GM18858 (cell line): ENCODE results near the gene NPRL2.

Experiments
- ATAC-seq: cut with Tn5 transposase; IDR thresholded peaks from one replicate; pipeline ENCODE4 v1.9.1; 2021; ENCODE audit not compliant: unreplicated experiment

The NPRL2 gene

DNA sequence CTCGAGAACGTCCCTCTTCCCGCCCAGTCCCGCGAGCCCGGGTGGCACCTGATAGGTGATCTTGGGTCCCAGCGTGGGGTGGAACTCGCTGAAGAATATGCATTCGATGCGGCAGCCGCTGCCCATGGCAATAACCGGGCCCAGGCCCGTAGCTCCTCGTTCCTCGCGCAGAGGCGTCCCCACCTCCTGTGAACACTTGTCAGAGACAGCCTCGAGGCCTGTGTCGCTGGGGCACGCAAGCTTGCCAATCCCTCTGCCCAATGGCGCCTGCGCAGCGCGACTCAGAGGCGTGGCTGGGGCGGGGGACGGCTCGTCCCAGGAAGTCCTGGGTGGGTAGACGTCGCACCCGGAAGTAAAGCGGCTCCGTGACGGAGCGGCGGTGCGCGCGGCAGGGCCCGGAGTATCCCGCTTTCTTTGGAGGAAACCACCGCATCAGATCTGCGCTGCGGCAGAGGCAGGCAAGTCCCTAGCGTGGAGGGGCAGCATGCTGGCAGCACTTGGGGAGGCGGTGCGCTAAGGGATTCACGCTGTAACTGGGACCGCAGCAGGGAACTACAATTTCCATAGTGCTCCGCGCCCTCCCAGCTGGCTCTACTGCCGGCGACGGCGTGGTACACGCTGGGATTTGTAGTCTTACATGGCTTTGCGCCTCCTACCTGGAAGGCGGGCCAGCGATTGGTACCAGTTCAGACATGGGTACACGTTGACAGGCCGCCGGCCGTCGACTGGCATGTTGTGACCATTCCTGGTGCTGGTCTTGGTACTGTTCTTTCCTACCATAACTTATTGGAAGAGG, at the start of gene NPRL2, which contains the start of gene CYB561D2:
Gene NPRL2, minus strand, starts transcription at position 249 of the 796 bp plus-strand sequence. Its CDS starts 123 bp downstream, at position 126.
Gene CYB561D2, plus strand, starts transcription at position 336 of the 796 bp plus-strand sequence. CDS start 572 bp downstream, outside the sequence.
- ATAC-seq = peak; percentile 69

DNA sequence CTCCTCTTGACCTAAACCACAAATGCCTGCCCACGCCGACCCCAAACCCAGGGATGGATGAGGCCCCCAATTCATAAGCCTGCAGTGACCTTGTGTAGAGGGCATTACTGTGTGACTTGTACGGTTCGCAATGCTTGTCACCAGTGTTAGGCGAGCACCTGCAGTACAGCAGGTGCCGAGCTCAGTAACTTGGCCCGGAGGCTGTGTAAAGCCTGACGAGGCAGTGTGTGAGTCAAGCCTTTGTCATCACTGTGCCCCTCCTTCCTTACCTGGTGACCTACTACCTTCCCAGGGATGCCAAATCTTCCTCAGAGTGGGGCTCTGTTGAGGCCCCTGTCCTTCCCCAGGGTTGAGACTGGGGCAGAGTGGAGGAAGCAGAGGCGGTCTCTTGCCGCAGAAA, 45.9 kb upstream of the NPRL2 start:
- no peak for ATAC-seq

DNA sequence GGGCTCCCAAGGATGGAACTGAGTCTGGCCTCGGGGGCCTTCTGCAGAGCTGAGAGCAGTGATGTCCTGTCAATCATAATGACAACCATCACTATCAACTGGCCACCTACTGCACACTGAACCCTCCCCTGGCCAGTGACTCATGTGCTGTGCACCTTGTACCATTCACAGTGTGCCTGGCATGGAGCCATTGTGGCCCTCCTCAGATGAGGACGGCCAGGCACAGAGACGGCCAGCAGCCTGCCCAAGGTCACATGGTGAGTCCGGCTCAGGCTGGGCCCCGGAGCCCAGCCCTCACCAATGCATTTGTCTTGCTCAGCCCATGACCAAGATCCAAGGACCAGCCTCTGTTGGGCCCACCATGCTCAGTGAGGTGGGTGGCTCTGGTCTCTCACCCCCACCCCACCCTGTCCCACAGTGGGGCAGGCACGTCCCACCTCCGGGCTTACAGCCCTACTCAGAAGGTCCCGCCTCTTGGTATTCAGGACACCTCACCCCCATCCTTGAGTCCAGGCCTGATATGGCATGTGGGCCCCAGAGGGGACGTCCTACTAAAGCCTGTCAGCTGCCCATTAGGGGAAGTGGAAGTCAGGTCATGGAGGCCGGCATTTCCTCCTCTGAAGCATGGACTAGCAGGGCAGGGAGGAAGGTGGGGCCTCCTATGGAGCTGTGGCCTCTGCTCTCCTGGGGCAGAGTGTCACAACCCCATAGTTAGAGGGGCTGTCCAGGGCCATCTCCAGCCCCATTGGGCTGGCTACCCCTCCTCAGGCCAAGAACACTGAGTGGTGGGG, 44.7 kb upstream of the NPRL2 start:
- no peak for ATAC-seq

DNA sequence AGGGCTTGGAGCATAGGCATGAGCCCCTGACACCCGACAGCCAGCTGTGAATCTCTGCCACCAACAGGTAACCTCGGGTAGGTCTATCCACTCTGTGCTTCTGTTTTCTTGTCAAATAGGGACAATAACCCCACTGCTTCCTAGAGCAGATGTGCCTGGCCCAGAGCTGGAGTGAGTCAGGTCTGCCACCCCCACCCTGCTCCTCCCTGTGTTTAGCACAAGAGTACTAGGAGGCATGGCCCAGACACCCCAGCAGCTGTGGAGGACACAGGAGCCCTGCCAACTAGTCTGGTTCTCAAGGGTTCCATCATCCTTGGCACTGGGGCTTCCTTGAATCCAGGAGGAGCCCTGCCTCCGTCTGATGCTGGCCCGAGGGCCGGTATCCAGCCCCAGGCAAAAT, 42.5 kb upstream of the NPRL2 start:
- ATAC-seq = no peak

DNA sequence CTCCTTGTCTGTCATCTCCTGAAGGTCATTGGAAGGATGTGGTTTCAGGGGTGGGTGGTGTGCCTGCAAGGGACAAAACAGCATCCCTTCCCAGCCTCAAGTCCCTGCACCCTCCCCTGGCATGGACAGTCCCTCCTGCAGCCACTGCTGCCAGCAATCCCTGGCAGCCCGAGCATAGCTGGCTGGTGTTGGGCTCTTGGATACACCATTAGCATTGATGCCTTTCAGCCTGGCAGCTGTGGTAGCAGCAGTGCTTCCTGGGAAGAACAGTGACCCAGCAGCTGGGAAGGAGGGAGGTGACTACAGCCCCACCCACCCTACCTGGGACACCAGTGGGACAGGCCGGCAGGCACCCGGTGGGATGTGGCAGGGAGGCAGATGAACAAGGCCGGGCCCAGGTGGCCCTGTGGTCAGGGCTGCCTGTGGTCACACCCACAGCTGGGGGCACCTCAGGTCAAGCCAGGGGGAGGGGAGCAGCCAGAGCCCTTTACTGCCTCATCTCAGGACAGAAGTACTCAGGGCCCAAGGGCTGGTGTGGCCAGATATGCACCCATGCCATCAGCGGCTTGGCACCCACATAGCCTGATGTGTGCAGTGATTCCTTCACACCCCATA, 41.6 kb upstream of the NPRL2 start:
- ATAC-seq = no peak

DNA sequence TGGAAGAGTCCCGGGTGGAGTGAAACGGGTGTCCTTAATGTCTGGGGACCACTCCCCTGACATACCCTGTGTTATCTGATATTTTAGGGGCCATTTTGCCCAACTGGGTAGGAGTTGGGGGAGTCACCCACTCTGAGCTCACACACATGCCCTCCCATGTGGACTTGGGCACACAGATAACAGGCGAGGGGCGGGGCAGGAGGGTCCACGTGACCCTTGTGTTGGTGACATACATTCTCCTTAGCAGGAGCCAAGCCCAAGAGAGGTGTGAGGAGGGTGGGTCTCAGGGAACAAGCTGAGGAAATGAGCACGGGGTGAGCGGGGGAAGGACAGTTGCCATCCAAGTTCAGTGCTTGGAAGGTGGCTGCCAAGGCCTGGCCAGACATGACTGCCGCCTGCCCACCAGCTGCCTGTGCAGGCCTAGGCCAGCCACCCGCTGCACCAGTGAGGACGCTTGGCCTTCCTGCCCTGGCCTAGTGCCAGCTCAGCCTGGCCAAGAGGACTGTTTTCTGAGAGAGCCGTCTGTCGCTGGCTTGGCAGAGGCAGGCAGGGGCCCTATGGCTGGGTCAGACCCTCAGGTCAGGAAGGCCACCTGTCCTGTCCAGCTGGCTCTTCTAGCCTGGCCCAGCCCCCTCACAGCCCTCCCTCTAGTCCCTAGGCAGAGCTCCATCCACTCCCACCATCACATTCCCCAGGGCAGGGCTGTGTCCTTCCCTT, 40.1 kb upstream of the NPRL2 start:
- no peak for ATAC-seq

DNA sequence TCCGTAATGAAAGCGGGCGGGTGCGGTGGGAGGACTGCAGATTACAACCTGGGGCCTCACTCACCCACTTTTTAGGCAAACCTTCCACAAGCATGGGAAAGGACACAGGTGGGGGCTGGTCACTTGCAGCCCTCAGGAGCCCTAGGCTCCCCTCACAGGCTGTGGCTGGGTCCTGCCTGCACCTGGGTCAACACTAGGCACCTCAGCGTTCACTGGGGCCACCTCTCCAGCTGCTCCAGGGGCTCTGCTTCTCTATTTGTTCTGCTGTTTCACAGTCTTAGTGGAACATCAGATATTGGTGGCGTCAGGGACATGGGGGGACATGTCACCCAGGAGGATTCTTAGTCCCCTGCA, 38.8 kb upstream of the NPRL2 start:
- no peak for ATAC-seq

DNA sequence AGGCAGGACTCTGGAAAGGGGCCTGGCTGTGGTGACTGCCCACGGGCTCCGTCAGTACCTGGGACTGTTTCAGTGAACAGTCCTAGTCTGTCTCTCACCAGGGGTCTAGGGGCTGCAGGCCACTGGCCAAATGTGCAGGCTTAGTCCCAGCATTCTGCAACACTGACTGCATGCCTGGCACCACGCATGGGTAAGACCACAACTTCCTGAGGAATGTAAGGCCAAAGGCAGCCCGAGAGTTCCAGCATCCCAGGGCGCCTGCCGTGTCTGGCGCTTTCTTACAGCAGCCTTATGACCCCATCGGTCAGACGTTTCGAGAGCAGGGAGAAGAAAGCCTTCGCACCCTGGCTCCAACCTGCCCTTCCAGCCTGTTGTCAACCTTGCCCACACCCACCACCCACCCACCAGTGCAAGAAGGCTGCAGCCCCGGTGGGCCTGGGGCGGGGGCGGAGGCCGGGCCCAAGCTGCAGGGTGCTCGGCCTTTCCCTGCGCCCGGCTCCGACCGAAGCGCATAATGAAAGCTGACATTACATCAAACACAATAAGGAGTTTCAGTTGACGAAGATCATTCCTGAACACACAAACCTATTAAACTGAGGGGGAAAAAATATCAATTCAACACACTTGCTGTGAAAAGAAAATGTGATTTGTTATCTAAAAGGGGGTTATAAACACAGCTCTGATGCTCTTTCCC, 38.3 kb upstream of the NPRL2 start:
- no peak for ATAC-seq

DNA sequence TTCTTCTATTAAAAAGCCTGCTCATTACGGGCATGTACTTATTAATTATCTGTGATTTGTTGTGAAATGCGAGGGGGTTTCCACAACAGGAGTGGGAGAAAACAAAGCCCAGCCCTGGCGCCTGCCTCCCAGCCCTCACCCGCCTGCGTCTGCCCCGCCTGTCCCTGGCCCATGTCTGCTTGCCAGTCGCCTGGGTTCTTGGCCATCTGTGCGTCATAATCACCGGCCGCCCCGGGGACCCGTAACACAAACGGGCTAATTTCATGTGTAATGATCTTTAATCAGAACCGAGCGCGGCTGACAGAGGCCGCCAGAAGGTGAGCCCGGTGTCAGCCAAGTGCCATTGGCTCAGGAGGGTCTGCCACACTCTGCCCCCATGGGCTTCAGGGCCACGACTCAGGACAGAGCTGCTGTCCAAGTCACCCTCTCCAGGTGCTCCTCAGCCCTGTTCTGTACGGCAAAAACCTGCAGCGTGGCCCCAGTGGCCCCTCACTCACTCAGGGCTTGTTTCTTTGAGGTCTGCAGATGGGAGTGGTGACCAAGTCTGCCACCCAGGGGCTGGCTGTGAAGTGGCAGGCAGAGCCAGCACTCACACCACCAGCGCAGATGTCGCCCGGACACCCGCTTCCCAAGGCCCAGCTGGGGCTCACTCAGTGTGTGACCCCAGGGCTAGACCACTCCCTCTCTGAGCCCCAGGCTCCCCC, 37.6 kb upstream of the NPRL2 start:
- ATAC-seq = no peak

DNA sequence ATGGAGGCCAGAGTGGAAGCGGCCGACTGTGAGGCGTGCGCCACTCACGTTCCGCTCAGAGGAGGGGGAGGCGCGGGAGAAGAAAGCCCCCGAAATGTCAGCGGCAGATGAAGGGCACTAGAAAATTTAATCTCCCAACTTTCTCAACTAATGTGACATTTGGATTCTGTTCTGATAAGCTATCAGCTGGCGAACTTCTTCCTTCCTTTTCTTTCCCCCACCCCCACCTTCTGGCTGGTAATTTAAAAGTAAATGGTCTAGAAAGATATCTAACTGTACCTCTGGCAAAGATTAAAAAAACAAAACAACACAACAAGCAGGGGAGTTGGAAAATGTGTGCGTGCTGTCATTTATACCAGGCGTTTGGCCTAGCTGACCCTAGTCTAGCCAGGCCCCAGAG, 35.2 kb upstream of the NPRL2 start:
- ATAC-seq = no peak

DNA sequence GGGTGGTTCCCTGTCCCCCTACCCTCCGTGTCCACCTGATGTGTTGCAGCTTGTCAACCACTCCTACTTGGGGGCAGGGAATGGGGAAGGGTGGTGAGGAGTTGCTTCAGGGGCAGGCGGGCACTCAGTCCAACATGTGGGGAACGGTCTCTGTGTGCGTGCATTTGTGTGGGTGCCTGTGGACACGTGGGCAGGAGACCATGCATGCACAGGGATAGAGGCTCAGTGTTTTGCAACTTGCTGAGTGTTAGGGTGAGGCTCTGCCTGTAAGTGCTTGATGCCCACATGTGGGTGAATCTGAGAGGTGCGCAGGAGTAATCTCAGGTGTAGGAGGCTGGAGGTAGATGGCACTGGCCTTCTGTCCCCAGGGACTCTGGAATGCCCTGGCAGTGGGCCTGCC, 33.2 kb upstream of the NPRL2 start:
- no peak for ATAC-seq

DNA sequence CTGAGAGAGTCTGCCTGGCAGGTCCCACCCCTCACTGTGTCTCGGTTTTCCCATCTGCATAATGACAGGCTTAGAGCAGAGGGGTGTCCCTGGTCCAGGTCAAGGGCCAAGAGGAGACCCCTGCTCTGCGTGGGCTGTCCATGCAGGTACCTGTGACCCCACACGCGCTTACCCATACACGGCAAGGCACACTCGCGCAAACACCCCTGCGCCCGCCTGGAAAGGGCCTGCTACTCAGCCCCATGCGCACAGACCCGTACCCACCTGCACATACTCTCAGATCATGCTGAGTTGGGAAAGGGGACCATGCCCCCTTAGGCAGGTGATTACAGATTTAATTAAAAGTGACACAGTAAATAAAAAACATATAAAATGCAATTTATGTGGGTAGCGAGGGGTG, 32.1 kb upstream of the NPRL2 start:
- no peak for ATAC-seq

DNA sequence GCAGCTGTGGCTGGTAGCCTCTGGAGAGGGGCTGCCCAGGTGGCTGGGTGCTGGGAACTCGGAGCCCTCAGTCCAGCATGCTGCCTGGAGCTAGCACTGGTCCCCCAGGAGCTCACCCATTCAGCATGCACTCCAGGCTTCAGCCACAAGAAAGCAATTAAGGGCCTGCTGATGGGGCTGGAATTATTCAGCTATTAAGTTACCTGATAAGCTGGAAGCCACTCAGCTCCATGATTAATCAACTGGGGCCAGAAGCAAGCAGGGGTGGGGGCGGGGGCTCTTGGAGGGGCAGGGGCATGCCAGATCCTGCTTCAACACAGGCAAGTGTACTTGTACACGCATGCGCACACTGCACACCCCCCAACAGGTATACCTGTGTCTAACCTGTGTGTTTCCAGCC, 30.8 kb upstream of the NPRL2 start:
- ATAC-seq = no peak

DNA sequence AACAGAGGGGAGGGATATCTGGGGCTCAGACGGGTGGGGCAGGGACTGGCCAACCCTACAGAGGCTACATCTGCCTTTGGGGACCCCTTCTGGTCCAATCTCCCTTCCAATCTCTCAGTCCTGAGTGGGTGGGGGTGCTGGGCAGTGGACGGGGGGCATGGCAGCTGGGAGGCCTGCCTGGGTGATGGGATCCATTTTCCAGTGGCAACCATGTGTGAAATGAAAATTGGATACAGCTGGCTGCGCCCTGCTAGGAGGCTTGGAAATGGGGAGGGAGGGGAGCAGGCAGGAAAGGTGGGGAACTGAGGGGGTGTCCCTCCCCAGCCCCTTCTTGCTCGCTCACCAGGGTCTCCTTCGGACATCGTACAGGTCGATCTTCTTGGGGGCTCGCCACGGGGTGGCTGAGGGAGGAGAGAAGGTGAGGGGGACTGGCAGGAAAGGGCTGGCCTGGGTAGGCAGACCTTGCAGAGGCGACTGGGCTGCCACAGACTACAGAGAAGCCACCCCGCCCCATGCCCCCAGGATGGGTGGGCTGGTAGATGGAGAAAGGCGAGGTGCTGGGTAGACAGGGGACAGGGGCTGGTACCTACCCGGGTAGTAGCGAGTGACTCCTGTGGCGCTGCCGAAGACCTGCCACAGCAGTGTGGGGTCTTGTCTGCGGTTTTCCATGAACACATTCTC, 30.0 kb upstream of the NPRL2 start:
- ATAC-seq = no peak

DNA sequence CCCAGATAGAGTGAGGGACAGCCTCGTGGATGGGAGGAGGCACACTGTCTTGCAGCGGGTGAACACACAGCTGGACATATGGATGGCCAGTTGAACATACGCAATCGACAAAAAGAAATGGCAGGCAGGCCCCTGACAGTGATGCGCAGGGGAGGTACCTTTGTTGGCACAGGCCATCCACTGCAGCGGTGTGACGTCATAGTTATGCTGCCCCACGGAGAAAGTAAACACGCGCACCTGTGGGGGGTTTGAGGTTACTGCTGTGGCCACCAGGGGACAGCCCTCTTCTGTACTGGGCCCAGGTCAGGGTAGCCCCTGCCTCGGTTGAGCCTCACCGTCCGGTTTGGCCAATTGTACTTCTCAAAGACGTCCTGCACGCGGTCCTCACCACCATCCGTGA, 28.2 kb upstream of the NPRL2 start:
- no peak for ATAC-seq

DNA sequence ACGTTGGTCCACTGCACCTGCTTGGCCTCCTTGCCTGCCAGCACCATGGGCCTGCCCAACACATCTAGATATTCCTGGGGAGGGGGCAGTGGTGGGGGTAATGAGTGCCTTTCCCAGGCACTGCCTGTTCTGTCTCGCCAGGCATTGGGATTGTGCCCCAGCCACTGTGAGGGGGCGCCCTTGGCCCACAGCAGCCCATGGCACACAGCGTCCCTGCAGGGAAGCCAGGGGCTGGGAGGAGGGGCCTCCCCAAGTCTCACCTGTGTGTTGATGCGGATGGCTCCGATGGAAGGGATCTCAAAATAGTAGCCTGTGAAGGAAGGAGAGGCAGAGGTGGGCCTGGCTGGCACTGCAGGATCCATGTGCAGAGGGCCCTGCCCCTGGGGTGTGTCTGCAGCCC, 27.4 kb upstream of the NPRL2 start:
- ATAC-seq = no peak

DNA sequence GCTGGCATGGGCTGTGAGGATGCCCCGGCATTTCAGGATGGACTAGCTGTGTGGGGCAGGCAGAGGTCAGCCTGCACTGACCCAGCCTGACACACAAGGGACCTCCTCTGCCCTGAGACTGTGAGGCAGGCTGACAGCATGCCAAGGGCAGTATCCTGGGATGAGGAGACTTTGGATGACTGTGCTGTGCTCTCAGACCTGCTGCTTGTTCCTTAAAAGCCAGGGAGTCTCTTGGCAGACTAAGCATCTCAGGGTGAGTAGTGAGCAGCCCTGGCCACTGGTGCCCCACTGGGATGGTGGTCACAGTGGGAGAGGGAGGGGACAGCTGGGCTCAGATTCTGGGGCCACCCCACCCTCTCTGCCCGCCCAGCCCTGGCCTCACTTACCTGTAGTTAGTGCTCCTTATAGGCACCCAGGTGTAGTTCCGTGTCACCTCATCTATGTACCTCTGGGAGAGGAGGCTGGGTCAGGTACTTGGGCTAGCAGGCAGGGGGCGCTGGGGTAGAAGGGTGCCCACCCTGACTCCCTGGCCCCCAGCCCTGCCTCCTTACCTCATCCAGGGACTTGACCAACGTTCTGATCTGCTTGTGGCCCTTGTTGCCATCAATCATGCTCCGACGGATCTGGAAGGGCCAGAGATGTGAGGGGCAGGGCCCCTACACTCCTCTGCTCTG, 24.8 kb upstream of the NPRL2 start:
- ATAC-seq = no peak

DNA sequence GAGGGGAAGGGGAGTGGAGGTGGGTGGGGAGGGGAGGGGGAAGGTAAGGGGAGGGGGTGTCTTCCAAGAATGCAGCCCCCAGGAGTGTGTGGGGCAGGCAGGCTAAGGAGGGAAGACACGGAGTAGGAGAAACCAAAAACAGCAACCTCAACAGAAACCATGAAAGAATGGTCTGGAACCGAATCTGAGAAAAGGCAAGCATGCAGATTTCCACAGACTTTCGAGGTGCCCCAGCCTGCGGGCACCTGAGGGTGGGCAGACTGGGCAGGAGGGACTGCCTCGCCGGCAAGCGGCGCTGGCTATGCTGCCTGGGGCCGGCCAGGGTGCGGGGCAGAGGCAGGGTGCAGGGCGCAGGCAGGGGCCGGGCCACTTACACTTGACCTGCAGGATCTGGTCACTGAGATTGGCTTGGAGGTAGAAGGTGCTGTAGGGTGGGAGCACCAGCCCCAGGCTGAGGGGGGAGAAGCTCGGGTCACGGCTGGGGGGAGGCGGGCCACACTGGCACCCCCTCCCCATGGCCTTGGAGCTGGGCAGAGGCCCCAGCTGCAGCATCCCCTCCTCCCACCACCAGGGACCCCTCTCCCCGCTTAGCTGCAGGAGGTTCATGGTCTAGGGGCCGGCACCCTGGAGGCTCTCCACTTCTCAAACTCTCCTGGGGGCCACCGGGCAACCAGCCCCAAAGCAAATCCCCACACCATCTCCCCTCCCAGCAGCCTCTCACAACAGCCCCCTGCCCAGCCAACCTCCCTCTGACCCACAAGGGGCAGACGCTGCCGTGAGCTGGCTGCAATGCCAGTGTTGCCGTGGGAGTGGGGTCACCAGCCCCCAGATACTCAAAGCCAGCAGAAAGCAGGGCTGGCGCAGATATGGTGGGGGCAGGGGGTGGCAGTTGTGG, 24.0 kb upstream of the NPRL2 start:
- no peak for ATAC-seq
